GM03348 (cell line): ENCODE measurements around the gene STK24.

ENCODE experiments used
- DNase-seq: peaks from one replicate; pipeline ENCODE4 v3.0.0; 2012; ENCODE audit warnings: low spot score

Gene STK24

DNA sequence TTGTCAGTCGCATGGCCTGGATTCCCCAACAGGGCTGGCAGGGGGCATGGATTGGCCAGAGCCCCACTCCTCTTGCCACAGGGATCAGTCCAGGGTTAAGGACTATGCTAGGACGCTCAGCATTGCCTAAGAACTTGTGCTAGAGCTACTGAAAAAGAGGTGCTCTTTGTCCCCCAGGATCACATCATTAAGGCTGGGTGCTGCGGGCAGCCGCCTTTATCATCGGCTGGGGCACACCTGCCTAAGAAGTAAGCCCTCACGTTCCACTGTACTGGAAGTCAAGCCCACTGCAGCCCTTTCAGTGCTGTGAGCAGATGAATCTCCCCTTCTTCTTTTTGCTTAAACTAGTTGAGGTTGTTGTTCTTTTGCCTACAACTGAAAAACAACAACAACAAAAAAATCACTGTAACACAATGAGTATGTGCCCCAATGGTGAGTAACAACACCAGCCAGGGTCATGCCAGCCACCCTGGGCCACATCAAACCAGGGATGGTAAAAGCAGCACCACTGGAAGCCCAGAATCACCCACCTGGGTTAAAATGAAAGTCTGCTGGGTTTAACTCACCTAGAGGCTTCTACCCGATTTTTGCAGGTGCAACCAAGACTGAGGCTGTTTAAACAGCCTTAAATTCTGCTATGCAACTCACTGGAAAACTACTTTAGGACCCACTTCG lies 20.6 kb downstream of the STK24 start:
- no peak for DNase-seq

GRCh38 chr13:98549728-98550317 lies 27.1 kb downstream of the STK24 start:
- no peak for DNase-seq

GRCh38 chr13:98549006-98549727 lies 27.7 kb downstream of the STK24 start:
- DNase-seq: peak; percentile 82

GRCh38 chr13:98548230-98548629 lies 28.7 kb downstream of the STK24 start:
- no peak for DNase-seq

DNA sequence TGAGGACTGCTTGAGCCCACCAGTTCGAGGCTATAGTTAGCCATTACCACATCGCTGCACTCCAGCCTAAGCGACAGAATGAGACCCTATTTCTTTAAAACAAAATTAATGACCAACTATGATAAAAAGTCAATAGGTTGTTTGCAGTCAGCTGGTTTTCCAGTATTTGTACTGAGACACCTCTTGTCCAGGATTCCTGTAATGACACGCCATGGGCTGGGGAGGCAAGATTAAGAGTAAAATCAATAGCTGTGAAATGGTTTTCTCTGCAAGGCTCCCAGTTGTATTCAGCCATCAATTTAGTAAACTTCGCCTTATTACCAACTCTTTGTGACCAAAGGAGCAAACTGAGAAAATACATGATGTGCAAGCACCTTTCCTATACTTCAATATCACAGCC lies 29.5 kb downstream of the STK24 start:
- DNase-seq: no peak

GRCh38 chr13:98546402-98546801 lies 30.5 kb downstream of the STK24 start:
- DNase-seq: no peak

- no peak for DNase-seq
Observed at GRCh38 chr13:98544104-98544710, 32.7 kb downstream of the STK24 start.

DNA sequence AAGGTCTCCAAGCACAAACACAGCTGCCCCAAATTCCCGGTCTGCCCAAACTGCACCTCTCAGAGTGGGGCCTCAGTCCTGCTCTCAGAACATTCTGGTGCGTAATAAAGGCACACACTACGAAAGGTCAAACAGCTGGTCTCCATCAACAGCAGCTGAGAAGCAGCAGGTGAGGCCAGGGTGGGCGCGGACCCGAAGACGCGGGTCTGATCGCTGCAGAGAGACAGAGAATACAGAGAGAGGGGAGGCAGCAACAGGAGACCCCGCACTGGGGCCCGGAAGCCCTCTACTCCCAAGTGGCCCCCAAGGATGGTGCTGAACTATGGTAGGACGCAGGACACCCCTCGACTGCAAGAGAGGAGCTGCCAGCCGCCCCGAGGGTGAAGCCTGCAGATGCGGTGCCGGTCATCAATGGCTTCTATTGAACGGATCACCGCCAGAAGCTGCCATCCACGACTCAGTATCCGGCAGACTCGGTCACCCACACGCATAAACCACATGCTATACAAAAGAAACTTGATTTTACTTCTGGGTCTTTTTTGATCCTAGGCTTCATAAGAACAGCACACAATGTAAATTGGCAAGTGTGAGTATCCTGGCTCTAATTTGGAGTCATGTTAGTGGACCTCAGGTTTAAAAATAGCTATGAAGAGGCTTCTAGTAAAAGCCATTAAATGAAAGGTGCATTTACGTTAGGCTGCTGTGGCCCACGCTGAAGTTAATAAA lies 33.4 kb downstream of the STK24 start:
- no peak for DNase-seq

- DNase-seq: no peak
Observed at GRCh38 chr13:98542568-98543377, 34.1 kb downstream of the STK24 start.

DNA sequence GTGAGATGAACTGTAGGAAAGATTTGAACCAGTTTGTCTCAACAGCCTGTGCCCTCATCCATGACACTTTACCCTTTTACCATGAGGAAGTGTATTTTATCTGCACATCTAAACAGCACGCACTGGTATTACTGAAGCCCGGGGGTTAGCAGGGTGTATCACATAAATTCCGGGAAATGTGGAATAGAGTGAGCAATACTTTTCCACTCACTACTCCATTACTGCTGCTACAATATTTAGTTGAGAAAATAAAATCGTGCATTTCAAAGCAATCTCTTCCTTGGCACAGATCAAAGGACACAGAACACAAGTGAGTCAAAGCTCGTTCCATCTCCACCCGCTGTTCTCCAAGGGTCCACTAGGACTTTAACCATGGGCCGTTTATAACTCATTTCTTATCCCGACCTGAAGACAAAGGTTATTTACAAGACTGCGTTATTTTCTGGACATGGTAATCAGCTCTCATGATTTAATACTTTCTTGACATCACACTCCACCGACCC lies 35.2 kb downstream of the STK24 start:
- DNase-seq: no peak

DNA sequence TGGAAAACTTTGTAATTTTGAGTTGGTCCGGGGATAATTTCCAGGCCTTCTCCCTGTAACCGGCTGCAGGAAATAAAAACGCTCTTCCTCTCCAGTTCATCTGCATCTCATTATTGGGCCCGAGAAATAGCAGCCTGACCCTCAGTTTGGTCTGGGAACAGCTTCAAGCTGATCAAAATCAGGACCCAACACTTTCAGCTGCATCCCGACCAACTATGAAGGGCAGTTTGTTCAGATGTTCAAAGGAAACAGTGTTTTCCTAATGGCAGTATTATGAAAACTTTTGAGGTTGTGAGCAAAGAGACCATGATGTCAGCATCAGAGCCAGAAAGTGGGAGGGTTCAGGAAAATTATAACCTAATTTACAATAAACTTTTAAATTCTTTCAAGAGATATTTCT lies 35.7 kb downstream of the STK24 start:
- DNase-seq: peak; percentile 31

DNA sequence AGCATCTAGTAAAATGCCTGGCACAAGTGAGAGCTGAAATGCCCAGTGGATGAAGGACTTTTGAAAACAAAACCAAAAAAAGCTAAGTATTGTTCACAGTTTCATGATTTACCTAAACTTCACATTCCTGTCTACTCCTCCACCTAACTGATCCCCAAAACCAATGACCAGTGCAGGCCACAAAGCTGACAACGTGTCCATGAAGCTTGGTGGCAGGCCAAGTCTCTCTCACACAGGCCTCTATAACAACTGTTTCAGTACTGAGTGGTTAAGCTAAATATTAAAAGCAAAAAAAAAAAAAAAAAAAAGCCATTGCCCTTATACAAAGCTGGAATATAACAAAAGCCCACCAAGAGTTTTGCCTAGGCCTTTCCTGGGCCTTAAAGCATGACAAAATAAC lies 36.4 kb downstream of the STK24 start:
- DNase-seq: no peak

DNA sequence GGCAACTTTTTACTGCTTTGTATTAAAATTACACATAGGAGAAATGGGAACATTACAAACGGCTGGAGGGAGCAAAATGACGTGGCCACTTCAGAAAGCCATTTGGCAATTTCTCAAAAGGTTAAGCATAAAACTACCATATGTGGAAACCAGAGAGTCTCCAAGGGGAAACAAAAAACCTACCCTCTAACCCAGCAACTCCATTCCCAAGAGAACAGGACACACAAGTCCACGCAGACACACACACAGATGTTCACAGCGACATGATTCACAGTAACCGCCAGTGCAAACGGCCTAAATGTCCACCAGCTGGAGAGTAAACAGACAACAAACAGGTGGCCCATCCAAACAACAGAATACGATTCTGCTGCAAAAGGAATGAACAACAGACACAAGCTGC lies 37.2 kb downstream of the STK24 start:
- peak; percentile 33 for DNase-seq

DNA sequence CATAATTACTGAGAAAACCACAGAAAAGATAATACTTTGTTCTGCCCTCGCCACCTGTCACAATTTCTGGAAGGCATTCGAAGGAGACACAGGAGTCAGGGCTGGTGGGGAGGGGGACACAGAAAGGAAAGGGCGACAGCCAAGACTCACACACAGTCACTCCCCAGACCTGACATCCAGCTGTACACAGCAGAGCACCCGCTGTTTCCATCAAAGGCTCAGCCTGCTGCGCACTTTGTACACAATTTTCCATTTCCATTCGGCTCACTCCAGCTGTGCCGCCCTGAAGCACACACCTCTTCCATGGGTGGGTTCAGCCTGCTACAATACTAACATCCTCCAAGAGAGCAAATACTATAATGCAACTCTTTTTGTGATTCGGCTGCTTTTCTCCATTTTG lies 38.0 kb downstream of the STK24 start:
- no peak for DNase-seq

GRCh38 chr13:98537740-98538139 lies 39.2 kb downstream of the STK24 start:
- no peak for DNase-seq

GRCh38 chr13:98537306-98537705 lies 39.6 kb downstream of the STK24 start:
- no peak for DNase-seq

DNA sequence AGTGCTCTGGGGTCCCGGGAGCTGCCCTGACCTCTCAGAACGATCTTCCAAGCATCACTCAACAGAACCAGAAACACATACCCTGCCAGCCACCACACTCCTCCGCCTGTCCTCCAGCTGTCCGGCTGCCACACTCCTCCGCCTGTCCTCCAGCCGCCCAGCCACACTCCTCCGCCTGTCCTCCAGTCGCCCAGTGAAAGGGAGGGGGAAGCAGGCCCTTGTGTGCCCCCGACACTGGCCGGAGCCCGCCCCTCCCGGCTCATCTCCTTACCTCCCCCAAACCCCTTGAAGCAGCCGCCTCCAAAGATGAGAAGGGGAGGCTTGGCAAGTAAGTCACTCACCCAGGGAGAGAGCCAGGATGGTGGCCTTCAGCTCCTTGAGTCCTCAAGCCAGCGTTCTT lies 40.2 kb downstream of the STK24 start:
- no peak for DNase-seq

- DNase-seq: no peak
Observed at GRCh38 chr13:98535501-98536354, 41.2 kb downstream of the STK24 start.

- DNase-seq: no peak
Observed at GRCh38 chr13:98534821-98535220, 42.1 kb downstream of the STK24 start.

- DNase-seq: no peak
Observed at GRCh38 chr13:98533912-98534311, 43.0 kb downstream of the STK24 start.
